AG04449 (cell line): Measurements from ENCODE around the gene DUSP5.

Source experiments
- CTCF ChIA-PET: fragments of 350-600 bp; formaldehyde crosslinking; extraction: SDS; loops from one replicate; lab custom pipeline; 2021; ENCODE audit warnings: antibody characterized with exemption; lab: Yijun Ruan, JAX
- POLR2A ChIA-PET: fragments of 400-600, 350-600 bp; formaldehyde crosslinking; extraction: SDS; loops from one replicate; lab custom pipeline; 2020; ENCODE audit warnings: antibody characterized with exemption, inconsistent platforms; lab: Yijun Ruan, JAX
- DNase-seq: peaks from one replicate; pipeline ENCODE4 v3.0.0-alpha.2; 2010; ENCODE audit warnings: low read depth, low spot score
- H3K4me3 ChIP-seq: 2 replicates; pipeline ENCODE4 v1.5.1; 2011; ENCODE audit warnings: low read depth, mild to moderate bottlenecking, control low read depth, low read length
- TF ChIP-seq, protein P1 (sequence below): IDR thresholded peaks from one replicate; pipeline ENCODE4 v1.5.1; 2011; ENCODE audit warnings: mild to moderate bottlenecking, moderate library complexity, low read length, control low read depth, inconsistent platforms; ENCODE audit not compliant: insufficient read depth; ENCODE audit errors: missing control alignments

Gene DUSP5

DNA sequence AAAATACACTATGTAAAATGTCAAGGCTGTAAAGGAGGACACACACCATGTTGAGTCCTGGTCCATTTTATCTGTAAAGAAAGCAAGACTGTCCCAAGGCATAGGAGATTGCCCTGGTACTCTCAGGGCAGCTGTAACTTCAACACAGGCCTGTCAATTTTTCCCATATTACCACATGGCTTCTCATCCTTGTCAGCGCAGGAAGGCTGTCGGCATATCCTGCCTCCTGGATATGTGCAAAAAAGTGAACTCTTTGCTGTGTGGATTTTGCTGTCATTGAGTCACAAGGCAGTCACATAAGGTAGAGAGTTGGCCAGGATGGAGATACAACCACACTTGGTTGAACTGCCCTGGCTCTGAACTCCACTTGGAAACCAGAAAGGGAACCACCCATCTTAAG lies 8.7 kb downstream of the DUSP5 start:
- CTCF ChIA-PET: interaction anchor here (1.0 to 1.5 kb wide), 3 partner anchors 40 to 196 kb away, joined by 3 to 6 read pairs (median 4); no protein-coding TSS in a partner anchor
- no peak for DNase-seq
- TF ChIP-seq, protein P1, sequence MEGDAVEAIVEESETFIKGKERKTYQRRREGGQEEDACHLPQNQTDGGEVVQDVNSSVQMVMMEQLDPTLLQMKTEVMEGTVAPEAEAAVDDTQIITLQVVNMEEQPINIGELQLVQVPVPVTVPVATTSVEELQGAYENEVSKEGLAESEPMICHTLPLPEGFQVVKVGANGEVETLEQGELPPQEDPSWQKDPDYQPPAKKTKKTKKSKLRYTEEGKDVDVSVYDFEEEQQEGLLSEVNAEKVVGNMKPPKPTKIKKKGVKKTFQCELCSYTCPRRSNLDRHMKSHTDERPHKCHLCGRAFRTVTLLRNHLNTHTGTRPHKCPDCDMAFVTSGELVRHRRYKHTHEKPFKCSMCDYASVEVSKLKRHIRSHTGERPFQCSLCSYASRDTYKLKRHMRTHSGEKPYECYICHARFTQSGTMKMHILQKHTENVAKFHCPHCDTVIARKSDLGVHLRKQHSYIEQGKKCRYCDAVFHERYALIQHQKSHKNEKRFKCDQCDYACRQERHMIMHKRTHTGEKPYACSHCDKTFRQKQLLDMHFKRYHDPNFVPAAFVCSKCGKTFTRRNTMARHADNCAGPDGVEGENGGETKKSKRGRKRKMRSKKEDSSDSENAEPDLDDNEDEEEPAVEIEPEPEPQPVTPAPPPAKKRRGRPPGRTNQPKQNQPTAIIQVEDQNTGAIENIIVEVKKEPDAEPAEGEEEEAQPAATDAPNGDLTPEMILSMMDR: no peak
- H3K4me3 ChIP-seq: no peak overlapping the region
- POLR2A ChIA-PET: interaction anchor here (0.8 kb wide), 1 partner anchor 9 kb away, joined by 3 read pairs; the partner anchor contains the start of gene DUSP5

DNA sequence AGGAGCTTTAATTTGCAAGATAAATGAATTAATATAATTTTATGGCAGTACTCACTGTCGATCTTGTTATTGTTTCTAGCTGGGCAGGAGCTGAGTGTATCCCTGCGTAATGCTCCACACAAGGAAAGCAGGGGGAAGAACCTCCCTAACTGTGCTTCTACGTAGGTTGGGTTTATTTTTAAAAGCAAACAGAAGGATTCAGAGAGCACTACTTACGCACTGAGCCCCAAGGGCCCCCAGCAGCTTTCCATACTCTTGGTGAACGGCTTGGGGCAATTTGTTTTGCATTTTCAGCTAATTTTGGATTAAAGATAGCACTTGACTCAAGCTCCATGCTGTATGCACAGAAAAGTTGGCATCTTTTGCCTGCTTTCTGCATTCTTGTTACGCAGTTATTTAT lies 9.6 kb downstream of the DUSP5 start:
- ChIA-PET CTCF (interaction anchor here (1.0 to 1.5 kb wide), 2 partner anchors 92 to 197 kb away, joined by 3 to 6 read pairs; no protein-coding TSS in a partner anchor), POLR2A (no interaction called here)
- H3K4me3 ChIP-seq: no peak overlapping the region
- TF ChIP-seq, protein P1: no peak
- DNase-seq: no peak

DNA sequence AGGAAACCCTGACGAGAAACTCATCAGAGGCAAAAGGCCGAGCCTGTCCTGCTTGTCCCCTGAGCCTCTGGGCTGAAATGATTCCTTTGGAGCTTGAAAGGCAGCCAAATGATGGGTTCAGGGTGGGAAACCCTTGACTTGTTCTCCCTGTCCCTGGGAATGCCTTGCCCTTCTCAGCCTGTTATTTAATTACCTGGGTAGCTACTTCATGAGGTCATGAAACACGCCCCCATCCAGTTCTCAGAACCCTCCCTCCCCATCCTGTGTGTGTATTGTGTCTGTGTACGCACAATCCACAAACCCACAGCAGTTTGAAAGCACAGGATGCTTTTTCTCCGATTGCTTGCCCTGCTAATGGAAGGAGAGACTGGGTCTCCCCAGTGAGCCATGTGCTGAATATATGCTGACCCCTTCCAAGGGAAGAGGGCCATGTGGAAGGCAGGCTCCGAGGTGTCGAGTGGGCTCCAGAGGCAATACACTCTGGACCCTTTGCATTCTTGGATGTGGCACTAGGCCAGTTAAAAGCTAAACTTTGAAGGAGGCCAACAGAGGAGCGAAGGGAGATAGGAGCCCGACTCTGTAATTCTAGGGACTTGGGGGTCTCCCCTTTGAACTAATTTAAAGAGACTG lies 10.6 kb downstream of the DUSP5 start:
- DNase-seq: no peak
- POLR2A ChIA-PET: no interaction called here
- no peak overlapping the region for H3K4me3 ChIP-seq
- TF ChIP-seq, protein P1: no peak
- CTCF ChIA-PET: interaction anchor here (1.0 to 1.4 kb wide), 4 partner anchors 10 to 201 kb away, joined by 3 to 4 read pairs (median 4); no protein-coding TSS in a partner anchor

DNA sequence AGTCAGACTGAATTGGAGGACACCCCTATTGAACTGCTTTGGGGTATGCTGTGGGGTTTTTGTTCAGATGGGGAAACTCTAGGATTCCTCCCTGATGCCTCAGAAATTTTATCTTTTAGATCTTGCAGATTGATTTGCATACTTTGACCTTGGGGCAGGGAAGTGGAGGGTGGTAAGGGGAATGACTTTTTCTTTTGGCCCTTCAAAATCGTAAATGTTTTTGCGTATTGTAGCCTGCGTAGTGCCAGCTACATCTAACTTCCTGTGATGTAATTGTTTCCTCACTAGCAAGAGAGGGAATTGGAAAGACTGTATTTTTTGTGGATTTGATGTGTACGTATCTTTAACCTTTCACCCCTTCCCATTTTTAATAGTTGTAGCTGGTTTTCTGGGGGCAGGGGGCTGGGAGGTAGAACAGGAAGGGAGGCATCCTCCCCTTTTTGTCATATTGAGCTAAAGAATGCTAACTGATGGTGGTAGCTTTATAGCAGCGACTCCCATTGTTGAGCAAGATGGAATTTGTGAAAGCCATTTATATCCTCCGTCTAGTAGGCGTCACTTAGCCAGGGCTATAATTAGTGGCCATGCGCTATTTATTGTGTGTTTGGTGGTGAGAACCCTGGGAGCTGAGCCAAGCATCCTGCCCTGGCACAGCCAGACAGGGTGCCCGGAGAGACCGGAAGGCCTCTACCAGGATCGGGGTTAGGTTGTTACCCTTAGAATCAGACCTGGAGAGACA lies 11.3 kb downstream of the DUSP5 start:
- no peak for DNase-seq
- H3K4me3 ChIP-seq: no peak overlapping the region
- TF ChIP-seq, protein P1: no peak
- CTCF ChIA-PET: interaction anchor here (1.0 to 1.4 kb wide), 4 partner anchors 10 to 202 kb away, joined by 3 to 4 read pairs (median 4); no protein-coding TSS in a partner anchor
- POLR2A ChIA-PET: no interaction called here

DNA sequence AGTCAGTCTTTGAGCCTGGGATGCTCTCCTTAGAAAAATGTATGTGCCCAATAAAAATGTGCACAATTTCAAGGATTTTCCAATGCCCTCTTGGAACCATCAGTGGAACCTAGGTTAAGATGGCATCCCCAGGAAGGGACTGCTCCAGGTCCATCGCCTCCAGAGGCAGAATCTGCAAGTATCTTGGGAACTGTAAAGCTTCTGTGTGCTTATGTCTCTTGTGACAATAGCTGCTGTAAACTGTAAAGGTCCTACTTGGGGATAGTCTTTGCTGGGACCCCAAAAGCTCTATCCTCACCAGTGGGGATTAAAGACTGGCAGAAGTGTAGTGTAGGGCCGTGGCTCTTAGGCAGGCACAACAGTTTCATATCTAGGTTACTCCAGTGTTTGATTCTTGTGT lies 11.9 kb downstream of the DUSP5 start:
- no peak overlapping the region for H3K4me3 ChIP-seq
- CTCF ChIA-PET: interaction anchor here (1.2 to 1.4 kb wide), 2 partner anchors 11 to 199 kb away, joined by 4 read pairs; no protein-coding TSS in a partner anchor
- POLR2A ChIA-PET: no interaction called here
- TF ChIP-seq, protein P1: no peak
- DNase-seq: no peak

DNA sequence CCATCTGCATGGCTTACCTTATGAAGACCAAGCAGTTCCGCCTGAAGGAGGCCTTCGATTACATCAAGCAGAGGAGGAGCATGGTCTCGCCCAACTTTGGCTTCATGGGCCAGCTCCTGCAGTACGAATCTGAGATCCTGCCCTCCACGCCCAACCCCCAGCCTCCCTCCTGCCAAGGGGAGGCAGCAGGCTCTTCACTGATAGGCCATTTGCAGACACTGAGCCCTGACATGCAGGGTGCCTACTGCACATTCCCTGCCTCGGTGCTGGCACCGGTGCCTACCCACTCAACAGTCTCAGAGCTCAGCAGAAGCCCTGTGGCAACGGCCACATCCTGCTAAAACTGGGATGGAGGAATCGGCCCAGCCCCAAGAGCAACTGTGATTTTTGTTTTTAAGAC lies 12.4 kb downstream of the DUSP5 start:
- POLR2A ChIA-PET: no interaction called here
- CTCF ChIA-PET: interaction anchor here (1.4 kb wide), 1 partner anchor 200 kb away, joined by 4 read pairs; no protein-coding TSS in a partner anchor
- DNase-seq: no peak
- TF ChIP-seq, protein P1: no peak
- no peak overlapping the region for H3K4me3 ChIP-seq
